HEK293 (cell line): ENCODE measurements around the gene JAZF1.

ENCODE experiments used
- CTCF ChIA-PET: fragments of 350-600 bp; formaldehyde crosslinking; extraction: SDS; loops from one replicate; lab custom pipeline; 2021; ENCODE audit warnings: antibody characterized with exemption; lab: Yijun Ruan, JAX
- POLR2A ChIA-PET: fragments of 300-600 bp; formaldehyde crosslinking; extraction: SDS; loops from one replicate; lab custom pipeline; 2020; ENCODE audit warnings: antibody characterized with exemption, inconsistent platforms; lab: Yijun Ruan, JAX
- H3K27ac ChIP-seq: fragments of 200-500 bp; sonication (Bioruptor generic); 2 replicates; pipeline ENCODE4 v1.5.1; 2014; ENCODE audit warnings: low read depth, low read length, control low read depth, inconsistent platforms; ENCODE audit errors: extremely low read depth
- H3K36me3 ChIP-seq, 2 experiments: fragments of 200-500 bp in 1 of 2; sonication (Bioruptor generic) in 1 of 2; 1 replicate in 1 of 2; 2 replicates in 1 of 2; pipeline ENCODE4 v1.5.1; 2014 to 2017; ENCODE audit warnings: inconsistent platforms in 2 of 2, low read length in 2 of 2; ENCODE audit not compliant: control insufficient read depth in 2 of 2, insufficient read depth in 1 of 2
- H3K4me1 ChIP-seq: fragments of 200-500 bp; sonication (Bioruptor generic); 2 replicates; pipeline ENCODE4 v1.5.1; 2014; ENCODE audit warnings: mild to moderate bottlenecking, low read length, inconsistent platforms; ENCODE audit not compliant: control insufficient read depth, insufficient read depth
- H3K4me3 ChIP-seq: 2 replicates; pipeline ENCODE4 v1.5.1; 2011; ENCODE audit warnings: low read depth, mild to moderate bottlenecking, control low read depth, low read length, moderate library complexity
- H3K9me3 ChIP-seq: fragments of 200-500 bp; sonication (Bioruptor generic); 2 replicates; pipeline ENCODE4 v1.5.1; 2014; ENCODE audit warnings: low read depth, low read length, inconsistent platforms; ENCODE audit not compliant: control insufficient read depth, insufficient read depth
- BCL11A ChIP-seq: fragments of 450-650 bp; formaldehyde crosslinking; IDR thresholded peaks from 2 replicates; pipeline ENCODE4 v1.5.1; 2016; ENCODE audit warnings: low read depth, missing biosample characterization, missing genetic modification characterization
- BCL11B ChIP-seq: fragments of 450-650 bp; formaldehyde crosslinking; IDR thresholded peaks from 2 replicates; pipeline ENCODE4 v1.5.1; 2016; ENCODE audit warnings: low read depth, missing biosample characterization, missing genetic modification characterization
- HOXD13 ChIP-seq: sonication (generic); formaldehyde crosslinking; IDR thresholded peaks from 2 replicates; pipeline ENCODE4 v1.8.0; 2022; ENCODE audit warnings: missing genetic modification reagents, borderline replicate concordance
- IKZF3 ChIP-seq: fragments of 450-650 bp; IDR thresholded peaks from 2 replicates; pipeline ENCODE4 v1.5.0; 2018; ENCODE audit warnings: missing biosample characterization, mild to moderate bottlenecking, missing genetic modification characterization, moderate library complexity
- INSM2 ChIP-seq: fragments of 450-650 bp; formaldehyde crosslinking; IDR thresholded peaks from 2 replicates; pipeline ENCODE4 v1.5.1; 2016; ENCODE audit warnings: missing biosample characterization, missing genetic modification characterization
- KLF1 ChIP-seq: fragments of 450-650 bp; formaldehyde crosslinking; IDR thresholded peaks from 2 replicates; pipeline ENCODE4 v1.5.1; 2016; ENCODE audit warnings: missing biosample characterization, missing genetic modification characterization
- OSR2 ChIP-seq: fragments of 450-650 bp; formaldehyde crosslinking; IDR thresholded peaks from 2 replicates; pipeline ENCODE4 v1.5.1; 2016; ENCODE audit warnings: missing biosample characterization, missing genetic modification characterization
- RBAK ChIP-seq: fragments of 450-650 bp; formaldehyde crosslinking; IDR thresholded peaks from 2 replicates; pipeline ENCODE4 v1.5.1; 2016; ENCODE audit warnings: missing biosample characterization, missing genetic modification characterization
- TCF7L2 ChIP-seq: IDR thresholded peaks from 2 replicates; pipeline ENCODE4 v1.6.1; 2011; ENCODE audit warnings: low read depth, mild to moderate bottlenecking, inconsistent platforms, low read length, moderate library complexity, borderline replicate concordance
- TRIM28 ChIP-seq: IDR thresholded peaks from 2 replicates; pipeline ENCODE4 v1.6.1; 2011; ENCODE audit warnings: low read length, control low read depth, borderline replicate concordance
- ZBTB7A ChIP-seq: fragments of 450-650 bp; formaldehyde crosslinking; IDR thresholded peaks from 2 replicates; pipeline ENCODE4 v1.5.1; 2016; ENCODE audit warnings: low read depth, missing biosample characterization, missing genetic modification characterization
- ZNF133 ChIP-seq: fragments of 450-650 bp; formaldehyde crosslinking; IDR thresholded peaks from 2 replicates; pipeline ENCODE4 v1.5.1; 2016; ENCODE audit warnings: missing biosample characterization, missing genetic modification characterization
- ZNF366 ChIP-seq: fragments of 450-650 bp; formaldehyde crosslinking; conservative IDR thresholded peaks from 2 replicates; pipeline ENCODE4 v1.5.1; 2016; ENCODE audit warnings: missing biosample characterization, missing genetic modification characterization
- ZNF391 ChIP-seq: fragments of 450-650 bp; formaldehyde crosslinking; IDR thresholded peaks from 2 replicates; pipeline ENCODE4 v1.5.1; 2016; ENCODE audit warnings: low read depth, missing biosample characterization, missing genetic modification characterization, borderline replicate concordance
- ZNF394 ChIP-seq: fragments of 450-650 bp; formaldehyde crosslinking; IDR thresholded peaks from 2 replicates; pipeline ENCODE4 v1.5.1; 2016; ENCODE audit warnings: missing biosample characterization, missing genetic modification characterization, mild to moderate bottlenecking, moderate library complexity, borderline replicate concordance
- ZNF398 ChIP-seq: fragments of 450-650 bp; formaldehyde crosslinking; IDR thresholded peaks from 2 replicates; pipeline ENCODE4 v1.5.1; 2017; ENCODE audit warnings: missing biosample characterization, missing genetic modification characterization
- ZNF513 ChIP-seq: fragments of 450-650 bp; IDR thresholded peaks from 2 replicates; pipeline ENCODE4 v1.5.1; 2018; ENCODE audit warnings: missing biosample characterization, missing genetic modification characterization
- ZNF600 ChIP-seq: fragments of 450-650 bp; formaldehyde crosslinking; IDR thresholded peaks from 2 replicates; pipeline ENCODE4 v1.5.1; 2016; ENCODE audit warnings: missing biosample characterization, missing genetic modification characterization
- ZNF624 ChIP-seq: fragments of 450-650 bp; formaldehyde crosslinking; IDR thresholded peaks from 2 replicates; pipeline ENCODE4 v1.5.1; 2017; ENCODE audit warnings: missing biosample characterization, missing genetic modification characterization
- ZNF704 ChIP-seq: fragments of 450-650 bp; formaldehyde crosslinking; IDR thresholded peaks from 2 replicates; pipeline ENCODE4 v1.5.1; 2016; ENCODE audit warnings: missing biosample characterization, missing genetic modification characterization
- ZNF777 ChIP-seq: fragments of 450-650 bp; formaldehyde crosslinking; IDR thresholded peaks from 2 replicates; pipeline ENCODE4 v1.5.1; 2017; ENCODE audit warnings: missing biosample characterization, missing genetic modification characterization, borderline replicate concordance
- TF ChIP-seq, protein P1 (sequence below): fragments of 450-650 bp; formaldehyde crosslinking; IDR thresholded peaks from 2 replicates; pipeline ENCODE4 v1.5.1; 2016; ENCODE audit warnings: missing biosample characterization, missing genetic modification characterization
- TF ChIP-seq, protein P2 (sequence below): fragments of 450-650 bp; formaldehyde crosslinking; IDR thresholded peaks from 2 replicates; pipeline ENCODE4 v1.5.1; 2016; ENCODE audit warnings: missing biosample characterization, missing genetic modification characterization
- TF ChIP-seq, protein P3 (sequence below): fragments of 450-650 bp; formaldehyde crosslinking; IDR thresholded peaks from 2 replicates; pipeline ENCODE4 v1.5.1; 2016; ENCODE audit warnings: missing biosample characterization, missing genetic modification characterization

Gene JAZF1

DNA sequence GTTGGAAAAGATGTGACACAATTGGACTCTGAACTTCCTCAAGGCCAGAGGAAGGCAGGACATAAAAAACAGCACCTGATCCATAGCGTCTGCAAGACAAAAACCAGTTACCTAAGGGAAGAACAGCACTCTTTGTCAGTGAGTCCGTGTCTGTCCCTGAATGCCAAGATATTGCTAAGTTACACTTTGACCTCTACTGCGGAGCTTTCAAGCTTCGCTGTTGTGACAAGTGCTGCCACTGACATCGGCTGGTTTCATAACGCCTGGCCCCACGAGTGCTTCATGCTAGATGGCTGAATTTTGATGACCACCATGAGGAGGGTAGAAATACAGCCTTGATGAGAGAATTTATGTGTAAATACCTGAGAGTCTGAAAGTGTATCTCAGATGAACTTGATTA lies 49.7 kb upstream of the JAZF1 start:
- no peaks in the 10 kb centered on the region for H3K36me3 ChIP-seq
- no peak overlapping the region for H3K4me3 ChIP-seq
- CTCF ChIA-PET, result no interaction called here
- POLR2A ChIA-PET, result no interaction called here
- H3K9me3 ChIP-seq, result no peaks in the 10 kb centered on the region
- H3K4me1 ChIP-seq, result no peaks in the 10 kb centered on the region
- TF ChIP-seq IKZF3 (no peak), ZNF391 (tag by site-specific recombination) (no peak), KLF1 (no peak), ZNF398 (tag by site-specific recombination) (no peak), ZNF513 (no peak), TCF7L2 (no peak), ZNF777 (no peak), RBAK (tag by site-specific recombination) (no peak), TRIM28 (no peak), ZNF704 (no peak), ZBTB7A (no peak)
- TF ChIP-seq, protein P1, sequence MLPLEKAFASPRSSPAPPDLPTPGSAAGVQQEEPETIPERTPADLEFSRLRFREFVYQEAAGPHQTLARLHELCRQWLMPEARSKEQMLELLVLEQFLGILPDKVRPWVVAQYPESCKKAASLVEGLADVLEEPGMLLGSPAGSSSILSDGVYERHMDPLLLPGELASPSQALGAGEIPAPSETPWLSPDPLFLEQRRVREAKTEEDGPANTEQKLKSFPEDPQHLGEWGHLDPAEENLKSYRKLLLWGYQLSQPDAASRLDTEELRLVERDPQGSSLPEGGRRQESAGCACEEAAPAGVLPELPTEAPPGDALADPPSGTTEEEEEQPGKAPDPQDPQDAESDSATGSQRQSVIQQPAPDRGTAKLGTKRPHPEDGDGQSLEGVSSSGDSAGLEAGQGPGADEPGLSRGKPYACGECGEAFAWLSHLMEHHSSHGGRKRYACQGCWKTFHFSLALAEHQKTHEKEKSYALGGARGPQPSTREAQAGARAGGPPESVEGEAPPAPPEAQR, result no peak
- TF ChIP-seq, protein P2, sequence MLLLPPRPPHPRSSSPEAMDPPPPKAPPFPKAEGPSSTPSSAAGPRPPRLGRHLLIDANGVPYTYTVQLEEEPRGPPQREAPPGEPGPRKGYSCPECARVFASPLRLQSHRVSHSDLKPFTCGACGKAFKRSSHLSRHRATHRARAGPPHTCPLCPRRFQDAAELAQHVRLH (tag by site-specific recombination), result no peak
- no peak overlapping the region for H3K27ac ChIP-seq

- TF ChIP-seq HOXD13 (CRISPR knock-in tag), result no peak
- no peak for TF ChIP-seq ZNF600 (tag by site-specific recombination)
- no peak for TF ChIP-seq BCL11A (tag by site-specific recombination)
- TF ChIP-seq, protein P3, sequence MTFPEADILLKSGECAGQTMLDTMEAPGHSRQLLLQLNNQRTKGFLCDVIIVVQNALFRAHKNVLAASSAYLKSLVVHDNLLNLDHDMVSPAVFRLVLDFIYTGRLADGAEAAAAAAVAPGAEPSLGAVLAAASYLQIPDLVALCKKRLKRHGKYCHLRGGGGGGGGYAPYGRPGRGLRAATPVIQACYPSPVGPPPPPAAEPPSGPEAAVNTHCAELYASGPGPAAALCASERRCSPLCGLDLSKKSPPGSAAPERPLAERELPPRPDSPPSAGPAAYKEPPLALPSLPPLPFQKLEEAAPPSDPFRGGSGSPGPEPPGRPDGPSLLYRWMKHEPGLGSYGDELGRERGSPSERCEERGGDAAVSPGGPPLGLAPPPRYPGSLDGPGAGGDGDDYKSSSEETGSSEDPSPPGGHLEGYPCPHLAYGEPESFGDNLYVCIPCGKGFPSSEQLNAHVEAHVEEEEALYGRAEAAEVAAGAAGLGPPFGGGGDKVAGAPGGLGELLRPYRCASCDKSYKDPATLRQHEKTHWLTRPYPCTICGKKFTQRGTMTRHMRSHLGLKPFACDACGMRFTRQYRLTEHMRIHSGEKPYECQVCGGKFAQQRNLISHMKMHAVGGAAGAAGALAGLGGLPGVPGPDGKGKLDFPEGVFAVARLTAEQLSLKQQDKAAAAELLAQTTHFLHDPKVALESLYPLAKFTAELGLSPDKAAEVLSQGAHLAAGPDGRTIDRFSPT, result no peak
- TF ChIP-seq ZNF133 (tag by site-specific recombination), result no peak
- TF ChIP-seq, protein P1, result no peak
- no peak for TF ChIP-seq INSM2 (tag by site-specific recombination)
- TF ChIP-seq OSR2, result no peak
- no peak for TF ChIP-seq ZNF366 (tag by site-specific recombination)
- TF ChIP-seq ZNF391 (tag by site-specific recombination), result no peak
- TF ChIP-seq ZNF624, result no peak
- no peak for TF ChIP-seq BCL11B
- no peak for TF ChIP-seq ZNF394
- no peak overlapping the region for H3K4me3 ChIP-seq
- H3K4me1 ChIP-seq, result 0 out of 2 replicates have a peak, but pooled peaks cover 2% of the 10 kb centered on the region
- no peak overlapping the region for H3K27ac ChIP-seq
- no peaks in the 10 kb centered on the region for H3K36me3 ChIP-seq
- POLR2A ChIA-PET, result no interaction called here
- no peaks in the 10 kb centered on the region for H3K9me3 ChIP-seq
- CTCF ChIA-PET, result no interaction called here
Observed at GRCh38 chr7:28228396-28228795, 47.8 kb upstream of the JAZF1 start.
